C4-2B (cell line): ENCODE data around the gene POU6F2.

Experiments used
- H3K27ac ChIP-seq: fragments of 450-650 bp; 2 replicates; pipeline ENCODE4 v1.5.1; 2017
- CTCF ChIP-seq: fragments of 450-650 bp; conservative IDR thresholded peaks from 2 replicates; pipeline ENCODE4 v1.5.1; 2017; ENCODE audit warnings: mild to moderate bottlenecking
- ZFX ChIP-seq: fragments of 450-650 bp; IDR thresholded peaks from 2 replicates; pipeline ENCODE4 v1.6.1; 2017

The POU6F2 gene

GRCh38 chr7:39465055-39465929 lies 487.6 kb downstream of the POU6F2 start:
- TF ChIP-seq ZFX (no peak), CTCF (peak; percentile 87)
- H3K27ac ChIP-seq, result no peak overlapping the region

- no peak overlapping the region for H3K27ac ChIP-seq
- TF ChIP-seq ZFX (no peak), CTCF (no peak)
These were observed 490.6 kb downstream of the POU6F2 start for GRCh38 chr7:39468261-39468660.

- TF ChIP-seq CTCF (no peak), ZFX (no peak)
- H3K27ac ChIP-seq, result no peak overlapping the region
These were observed 491.2 kb downstream of the POU6F2 start for GRCh38 chr7:39468808-39469374.

- TF ChIP-seq CTCF (no peak), ZFX (no peak)
These were observed 503.2 kb downstream of the POU6F2 start for GRCh38 chr7:39480901-39481300.

GRCh38 chr7:39488467-39489393 lies 511.0 kb downstream of the POU6F2 start:
- TF ChIP-seq ZFX, result no peak
- no peak for TF ChIP-seq CTCF

More at GRCh38 chr7:39480901-39481300, 503.2 kb downstream of the POU6F2 start:
- H3K27ac ChIP-seq, result no peak overlapping the region

GRCh38 chr7:39490296-39490695 lies 512.6 kb downstream of the POU6F2 start:
- TF ChIP-seq ZFX (no peak), CTCF (no peak)
- no peak overlapping the region for H3K27ac ChIP-seq

More at GRCh38 chr7:39488467-39489393, 511.0 kb downstream of the POU6F2 start:
- no peak overlapping the region for H3K27ac ChIP-seq
